Nephron progenitor cell (in vitro differentiated cells): ENCODE measurements around the gene IRAK2.
A peak's percentile ranks its signal among the peaks of the same experiment; 100 is the strongest.

Experiments used
- DNase-seq: peaks from one replicate; pipeline ENCODE4 v3.0.0; 2021
- H3K27ac Mint-ChIP-seq: 2 replicates; pipeline ENCODE4 v1.8.0; 2021; ENCODE audit warnings: mild to moderate bottlenecking, moderate library complexity, mixed read lengths
- H3K27me3 Mint-ChIP-seq: 2 replicates; pipeline ENCODE4 v1.8.0; 2021; ENCODE audit warnings: mild to moderate bottlenecking, low read depth, mixed read lengths; ENCODE audit not compliant: poor library complexity
- H3K36me3 Mint-ChIP-seq: 2 replicates; pipeline ENCODE4 v1.8.0; 2021; ENCODE audit warnings: low read depth, mixed read lengths
- H3K4me1 Mint-ChIP-seq: 2 replicates; pipeline ENCODE4 v1.8.0; 2021; ENCODE audit warnings: mixed read lengths
- H3K4me3 Mint-ChIP-seq: 2 replicates; pipeline ENCODE4 v1.8.0; 2021; ENCODE audit warnings: mild to moderate bottlenecking, moderate library complexity, mixed read lengths
- H3K9me3 Mint-ChIP-seq: 2 replicates; pipeline ENCODE4 v1.8.0; 2021; ENCODE audit warnings: mild to moderate bottlenecking, moderate library complexity, mixed read lengths
- CTCF ChIP-seq: fragments of 200-600 bp; sonication (generic); IDR thresholded peaks from 2 replicates; pipeline ENCODE4 v1.5.0; 2021; ENCODE audit warnings: antibody characterized with exemption

The IRAK2 gene

GRCh38 chr3:10142707-10143560 lies 21.8 kb upstream of the IRAK2 start:
- no peak for DNase-seq
- Mint-ChIP-seq H3K4me1 (peaks cover 23% of the 10 kb centered on the region), H3K27me3 (peaks cover 13% of the 10 kb centered on the region), H3K9me3 (peaks cover 5% of the 10 kb centered on the region), H3K36me3 (peaks cover 40% of the 10 kb centered on the region), H3K4me3 (peak overlapping the region; percentile 86), H3K27ac (no peak overlapping the region)
- TF ChIP-seq CTCF = no peak

GRCh38 chr3:10145685-10146084 lies 19.0 kb upstream of the IRAK2 start:
- TF ChIP-seq CTCF = no peak
- H3K9me3 Mint-ChIP-seq = peaks cover 5% of the 10 kb centered on the region
- peak overlapping the region; percentile 57 for H3K27ac Mint-ChIP-seq
- peaks cover 23% of the 10 kb centered on the region for H3K4me1 Mint-ChIP-seq
- DNase-seq = no peak
- peaks cover under 1% of the 10 kb centered on the region for H3K27me3 Mint-ChIP-seq
- H3K36me3 Mint-ChIP-seq = peaks cover 63% of the 10 kb centered on the region
- H3K4me3 Mint-ChIP-seq = peak overlapping the region; percentile 14

GRCh38 chr3:10149226-10149625 lies 15.5 kb upstream of the IRAK2 start:
- Mint-ChIP-seq H3K4me1 (peaks cover 8% of the 10 kb centered on the region), H3K27me3 (no peaks in the 10 kb centered on the region), H3K36me3 (peaks cover 73% of the 10 kb centered on the region), H3K9me3 (no peaks in the 10 kb centered on the region), H3K27ac (peak overlapping the region; percentile 72), H3K4me3 (no peak overlapping the region)
- DNase-seq = no peak
- no peak for TF ChIP-seq CTCF

GRCh38 chr3:10150987-10151386 lies 13.7 kb upstream of the IRAK2 start:
- Mint-ChIP-seq H3K4me3 (no peak overlapping the region), H3K9me3 (no peaks in the 10 kb centered on the region), H3K27me3 (no peaks in the 10 kb centered on the region), H3K36me3 (peaks cover 59% of the 10 kb centered on the region), H3K4me1 (no peaks in the 10 kb centered on the region), H3K27ac (no peak overlapping the region)
- no peak for TF ChIP-seq CTCF
- DNase-seq = no peak

GRCh38 chr3:10154335-10155122 lies 10.2 kb upstream of the IRAK2 start:
- no peak for DNase-seq
- no peak for TF ChIP-seq CTCF
- no peaks in the 10 kb centered on the region for H3K4me1 Mint-ChIP-seq
- no peaks in the 10 kb centered on the region for H3K27me3 Mint-ChIP-seq
- H3K4me3 Mint-ChIP-seq = no peak overlapping the region
- no peaks in the 10 kb centered on the region for H3K9me3 Mint-ChIP-seq
- peak overlapping the region; percentile 71 for H3K27ac Mint-ChIP-seq
- peaks cover 37% of the 10 kb centered on the region for H3K36me3 Mint-ChIP-seq
